CD4-positive, alpha-beta memory T cell (primary cell): Measurements from ENCODE around the gene ADO. TPM values are rescaled to one million over a fixed set of nuclear protein-coding genes. Genes with fewer than 3 reads are reported as not detected.

Experiments
- CTCF ChIA-PET: fragments of 350-600 bp; sonication (Branson Sonifier 250); formaldehyde crosslinking; loops from one replicate; lab custom pipeline; 2021; ENCODE audit warnings: inconsistent platforms; ENCODE audit not compliant: partially characterized antibody; lab: Charles Lee
- POLR2A ChIA-PET: fragments of 350-600 bp; sonication (Branson Sonifier 250); formaldehyde crosslinking; loops from one replicate; lab custom pipeline; 2021; ENCODE audit not compliant: partially characterized antibody; lab: Charles Lee
- DNase-seq, 5 donors: peaks; one replicate each; pipeline versions ENCODE4 v3.0.0 to v3.0.0-alpha.2; 2020 to 2022; ENCODE audit warnings: mixed read lengths in 1 of 5
- H3K27ac ChIP-seq: one replicate; pipeline ENCODE4 v1.7.0; 2013; ENCODE audit warnings: low read depth, low read length
- H3K27me3 ChIP-seq: 2 replicates; pipeline ENCODE4 v1.7.0; 2013; ENCODE audit warnings: mild to moderate bottlenecking, low read length, moderate library complexity; ENCODE audit not compliant: insufficient read depth
- H3K36me3 ChIP-seq: 2 replicates; pipeline ENCODE4 v1.7.0; 2013; ENCODE audit warnings: mild to moderate bottlenecking, low read length, moderate library complexity; ENCODE audit not compliant: insufficient read depth
- H3K4me1 ChIP-seq: 2 replicates; pipeline ENCODE4 v1.7.0; 2013; ENCODE audit warnings: mild to moderate bottlenecking, low read length, moderate library complexity; ENCODE audit not compliant: insufficient read depth
- H3K4me3 ChIP-seq, 2 donors: one replicate each; pipeline ENCODE4 v1.7.0; 2013; ENCODE audit warnings: low read length in 2 of 2, mild to moderate bottlenecking in 1 of 2
- H3K9me3 ChIP-seq, 2 donors: one replicate each; pipeline ENCODE4 v1.7.0; 2013; ENCODE audit warnings: low read length in 2 of 2, control low read depth in 1 of 2; ENCODE audit not compliant: control insufficient read depth in 1 of 2
- H3K27ac Mint-ChIP-seq, 7 donors: one replicate each; pipeline ENCODE4 v1.8.0; 2020 to 2021; ENCODE audit warnings: mixed read lengths in 7 of 7, mild to moderate bottlenecking in 6 of 7, inconsistent platforms in 3 of 7, moderate library complexity in 3 of 7
- H3K27me3 Mint-ChIP-seq, 2 donors: one replicate each; pipeline ENCODE4 v1.8.0; 2020 to 2021; ENCODE audit warnings: mixed read lengths in 2 of 2
- H3K36me3 Mint-ChIP-seq, 2 donors: one replicate each; pipeline ENCODE4 v1.8.0; 2020 to 2021; ENCODE audit warnings: mixed read lengths in 2 of 2, inconsistent platforms in 1 of 2, mild to moderate bottlenecking in 1 of 2
- H3K4me1 Mint-ChIP-seq, 4 donors: one replicate each; pipeline ENCODE4 v1.8.0; 2020 to 2021; ENCODE audit warnings: mixed read lengths in 4 of 4, mild to moderate bottlenecking in 1 of 4
- H3K4me3 Mint-ChIP-seq, 8 donors: one replicate each; pipeline ENCODE4 v1.8.0; 2020 to 2021; ENCODE audit warnings: mixed read lengths in 8 of 8, mild to moderate bottlenecking in 7 of 8, moderate library complexity in 6 of 8, inconsistent platforms in 3 of 8
- H3K9me3 Mint-ChIP-seq, 8 donors: one replicate each; pipeline ENCODE4 v1.8.0; 2020 to 2021; ENCODE audit warnings: mixed read lengths in 8 of 8, mild to moderate bottlenecking in 5 of 8, inconsistent platforms in 3 of 8, moderate library complexity in 1 of 8
- intact Hi-C: fragments of 100-400 bp; cut with micrococcal nuclease; formaldehyde crosslinking; loops from one replicate; pipeline ENCODE4 v1.15.1; 2023
- polyA plus RNA-seq, 2 donors: library from polyadenylated mRNA; unstranded; fragments of 300-500 nt; fragmentation: Illumina TruSeq; gene quantifications; one replicate each; pipeline ENCODE4 v1.2.3, GENCODE V29; 2021
- total RNA-seq, 2 experiments: library from RNA; stranded (reverse); gene quantifications; one replicate each; pipeline ENCODE4 v1.2.3, GENCODE V29; 2021

The ADO gene
- total and polyA plus RNA-seq, 4 experiments from 2014 or later: 1.00 to 19.1 (median 11.7) TPM

DNA sequence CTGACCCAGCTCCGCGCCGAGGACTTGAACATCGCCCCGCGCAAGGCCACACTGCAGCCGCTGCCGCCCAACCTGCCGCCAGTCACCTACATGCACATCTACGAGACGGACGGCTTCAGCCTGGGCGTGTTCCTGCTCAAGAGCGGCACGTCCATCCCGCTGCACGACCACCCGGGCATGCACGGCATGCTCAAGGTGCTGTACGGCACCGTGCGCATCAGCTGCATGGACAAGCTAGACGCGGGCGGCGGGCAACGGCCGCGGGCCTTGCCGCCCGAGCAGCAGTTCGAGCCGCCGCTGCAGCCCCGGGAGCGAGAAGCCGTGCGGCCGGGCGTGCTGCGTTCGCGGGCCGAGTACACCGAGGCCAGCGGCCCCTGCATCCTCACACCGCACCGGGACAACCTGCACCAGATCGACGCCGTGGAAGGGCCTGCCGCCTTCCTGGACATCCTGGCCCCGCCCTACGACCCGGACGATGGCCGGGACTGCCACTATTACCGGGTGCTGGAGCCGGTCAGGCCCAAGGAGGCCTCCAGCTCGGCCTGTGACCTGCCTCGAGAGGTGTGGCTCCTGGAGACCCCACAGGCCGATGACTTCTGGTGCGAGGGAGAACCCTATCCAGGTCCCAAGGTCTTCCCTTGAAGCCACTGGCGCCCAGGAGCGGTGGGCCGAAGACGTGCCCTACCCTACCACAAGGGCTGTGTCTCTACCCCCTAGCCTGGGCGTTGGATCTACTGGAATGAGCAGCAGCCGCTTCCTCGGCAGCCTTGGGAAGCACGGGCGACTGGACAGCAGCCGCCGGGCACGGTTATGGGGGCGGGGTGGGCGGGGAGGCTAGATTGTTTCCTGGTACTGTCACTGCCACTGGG, 945 bp downstream of the ADO start:
- H3K4me3 ChIP-seq: peak overlapping the region; percentile 60 to 88
- peaks cover 35% of the 10 kb centered on the region for H3K4me1 ChIP-seq
- peaks cover 13 to 25% of the 10 kb centered on the region in 2 donors for H3K36me3 Mint-ChIP-seq
- H3K9me3 ChIP-seq: no peaks in the 10 kb centered on the region
- H3K27ac Mint-ChIP-seq: peak overlapping the region; percentile 73 to 96 (median 91)
- H3K4me1 Mint-ChIP-seq: peaks cover 22 to 47% (median 35%) of the 10 kb centered on the region in 4 donors
- no peaks in the 10 kb centered on the region for H3K27me3 ChIP-seq
- ChIA-PET CTCF (interaction anchor here (0.9 to 4.5 kb wide), 6 partner anchors 11 to 168 kb away, joined by 3 to 45 read pairs (median 8); partner anchors contain the start of gene EGR2), POLR2A (interaction anchor here (0.7 to 6.7 kb wide), 12 partner anchors 11 to 904 kb away, joined by 3 to 109 read pairs (median 6); partner anchors contain the start of genes ARID5B, EGR2 and NRBF2)
- H3K36me3 ChIP-seq: no peaks in the 10 kb centered on the region
- no peaks in the 10 kb centered on the region for H3K27me3 Mint-ChIP-seq
- intact Hi-C loops: no loop called here
- no peak for DNase-seq
- peak overlapping the region; percentile 83 for H3K27ac ChIP-seq
- peak overlapping the region; percentile 89 to 96 (median 91) for H3K4me3 Mint-ChIP-seq
- H3K9me3 Mint-ChIP-seq: no peaks in the 10 kb centered on the region

DNA sequence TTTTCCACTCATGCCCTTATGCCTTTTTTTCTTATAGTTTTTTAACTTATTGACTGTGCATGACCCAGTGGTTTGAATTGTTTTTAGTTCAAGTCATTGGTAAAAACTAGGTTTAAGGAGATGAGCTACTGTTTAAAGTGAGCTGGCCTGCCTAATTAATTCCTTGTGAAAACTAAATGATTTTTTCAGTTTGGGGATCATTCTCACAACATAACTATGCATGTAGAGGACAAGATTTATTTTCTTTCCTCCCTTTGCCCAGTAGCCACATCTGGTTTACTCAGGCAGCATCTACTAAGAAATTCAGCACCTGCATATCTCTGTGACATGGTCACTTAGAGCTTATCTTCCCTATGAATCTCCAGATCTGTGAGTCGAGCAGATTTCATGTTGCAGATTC, 1.7 kb downstream of the ADO start:
- H3K4me3 Mint-ChIP-seq: peak overlapping the region; percentile 77 to 96 (median 91)

DNA sequence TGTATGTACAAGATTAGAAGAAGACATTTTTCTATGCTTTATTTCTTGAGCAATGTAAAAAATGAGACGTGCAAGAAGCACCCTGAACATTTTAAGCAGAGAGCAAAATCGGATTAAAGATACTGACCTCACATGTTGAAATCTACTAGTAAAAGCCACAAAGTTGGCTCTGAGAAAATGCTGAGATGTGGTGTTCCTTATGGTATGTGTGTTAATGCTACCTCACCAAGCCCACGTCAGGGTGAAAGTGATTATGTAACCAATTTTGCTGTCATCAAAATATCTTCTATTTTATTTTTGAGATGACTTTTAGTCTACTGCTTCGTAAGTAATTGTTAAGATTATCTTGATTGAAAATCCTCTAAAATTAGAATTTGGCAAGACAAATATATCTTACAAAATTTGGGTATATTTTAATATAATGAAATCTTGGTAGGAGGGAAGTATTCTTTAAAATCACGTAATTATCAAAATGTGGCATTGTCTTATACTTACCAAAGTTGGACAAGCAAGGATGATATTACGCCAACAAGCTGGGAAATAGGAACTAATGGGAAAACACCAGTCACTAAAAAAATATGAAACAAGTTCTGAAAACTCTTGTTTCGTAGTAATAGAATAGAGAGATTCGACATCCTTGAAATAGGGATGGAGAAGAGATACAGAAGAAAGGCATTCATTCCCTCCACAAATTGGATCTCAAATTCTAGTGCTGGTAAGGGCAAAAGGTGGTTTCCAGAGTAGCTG, 5.8 kb downstream of the ADO start:
- ChIA-PET POLR2A (no interaction called here), CTCF (interaction anchor here (1.0 to 4.5 kb wide), 2 partner anchors 8 to 372 kb away, joined by 3 to 43 read pairs; partner anchors contain the start of gene EGR2)
- no peak overlapping the region for H3K4me3 Mint-ChIP-seq
- intact Hi-C loops: loop anchor here (10.0 kb wide), 1 partner anchor 286 kb away; no protein-coding TSS in a partner anchor
- peaks cover 4 to 5% of the 10 kb centered on the region in 2 donors for H3K27me3 Mint-ChIP-seq
- H3K9me3 ChIP-seq: no peaks in the 10 kb centered on the region
- H3K4me1 ChIP-seq: peaks cover 57% of the 10 kb centered on the region
- peaks cover 39 to 75% (median 52%) of the 10 kb centered on the region in 4 donors for H3K4me1 Mint-ChIP-seq
- no peak overlapping the region for H3K4me3 ChIP-seq
- peak overlapping the region in 2 of 7 donors; percentile 56 to 61 for H3K27ac Mint-ChIP-seq
- H3K9me3 Mint-ChIP-seq: no peaks in the 10 kb centered on the region
- H3K36me3 ChIP-seq: no peaks in the 10 kb centered on the region
- H3K27me3 ChIP-seq: peaks cover 8% of the 10 kb centered on the region
- peaks cover 13 to 19% of the 10 kb centered on the region in 2 donors for H3K36me3 Mint-ChIP-seq
- H3K27ac ChIP-seq: no peak overlapping the region
- no peak for DNase-seq

More for the DNA sequence above, 1.7 kb downstream of the ADO start:
- Mint-ChIP-seq H3K27me3 (no peaks in the 10 kb centered on the region), H3K9me3 (no peaks in the 10 kb centered on the region), H3K27ac (peak overlapping the region; percentile 47 to 96 (median 75)), H3K36me3 (peaks cover 13 to 25% of the 10 kb centered on the region in 2 donors), H3K4me1 (peaks cover 27 to 55% (median 39%) of the 10 kb centered on the region in 4 donors)
- Histone ChIP-seq H3K27ac (no peak overlapping the region), H3K9me3 (no peaks in the 10 kb centered on the region), H3K4me3 (no peak overlapping the region), H3K27me3 (no peaks in the 10 kb centered on the region), H3K4me1 (peaks cover 41% of the 10 kb centered on the region), H3K36me3 (no peaks in the 10 kb centered on the region)
- intact Hi-C loops: no loop called here
- no peak for DNase-seq
- CTCF ChIA-PET: interaction anchor here (0.8 to 4.5 kb wide), 5 partner anchors 12 to 196 kb away, joined by 3 to 43 read pairs (median 3); partner anchors contain the start of gene EGR2
- POLR2A ChIA-PET: interaction anchor here (2.9 to 6.7 kb wide), 4 partner anchors 10 to 169 kb away, joined by 26 to 109 read pairs (median 31); partner anchors contain the start of gene EGR2

GRCh38 chr10:62811159-62811875, 6.8 kb downstream of the ADO start:
- no peak overlapping the region for H3K4me3 ChIP-seq
- peaks cover 9 to 19% of the 10 kb centered on the region in 2 donors for H3K36me3 Mint-ChIP-seq
- peaks cover 6 to 7% of the 10 kb centered on the region in 2 donors for H3K27me3 Mint-ChIP-seq
- peak in 1 of 5 donors; percentile 64 for DNase-seq
- H3K9me3 ChIP-seq: no peaks in the 10 kb centered on the region
- H3K4me1 Mint-ChIP-seq: peaks cover 41 to 77% (median 55%) of the 10 kb centered on the region in 4 donors
- H3K36me3 ChIP-seq: no peaks in the 10 kb centered on the region
- intact Hi-C loops: loop anchor here (10.0 kb wide), 1 partner anchor 287 kb away; no protein-coding TSS in a partner anchor
- ChIA-PET CTCF (interaction anchor here (1.0 to 1.4 kb wide), 2 partner anchors 9 to 373 kb away, joined by 3 read pairs; no protein-coding TSS in a partner anchor), POLR2A (interaction anchor here (0.9 kb wide), 1 partner anchor 78 kb away, joined by 3 read pairs; no protein-coding TSS in a partner anchor)
- H3K4me3 Mint-ChIP-seq: peak overlapping the region in 2 of 8 donors; percentile 28 to 77
- peak overlapping the region in 5 of 7 donors; percentile 4 to 61 (median 56) for H3K27ac Mint-ChIP-seq
- peaks cover 8% of the 10 kb centered on the region for H3K27me3 ChIP-seq
- peaks cover 61% of the 10 kb centered on the region for H3K4me1 ChIP-seq
- no peak overlapping the region for H3K27ac ChIP-seq
- no peaks in the 10 kb centered on the region for H3K9me3 Mint-ChIP-seq

DNA sequence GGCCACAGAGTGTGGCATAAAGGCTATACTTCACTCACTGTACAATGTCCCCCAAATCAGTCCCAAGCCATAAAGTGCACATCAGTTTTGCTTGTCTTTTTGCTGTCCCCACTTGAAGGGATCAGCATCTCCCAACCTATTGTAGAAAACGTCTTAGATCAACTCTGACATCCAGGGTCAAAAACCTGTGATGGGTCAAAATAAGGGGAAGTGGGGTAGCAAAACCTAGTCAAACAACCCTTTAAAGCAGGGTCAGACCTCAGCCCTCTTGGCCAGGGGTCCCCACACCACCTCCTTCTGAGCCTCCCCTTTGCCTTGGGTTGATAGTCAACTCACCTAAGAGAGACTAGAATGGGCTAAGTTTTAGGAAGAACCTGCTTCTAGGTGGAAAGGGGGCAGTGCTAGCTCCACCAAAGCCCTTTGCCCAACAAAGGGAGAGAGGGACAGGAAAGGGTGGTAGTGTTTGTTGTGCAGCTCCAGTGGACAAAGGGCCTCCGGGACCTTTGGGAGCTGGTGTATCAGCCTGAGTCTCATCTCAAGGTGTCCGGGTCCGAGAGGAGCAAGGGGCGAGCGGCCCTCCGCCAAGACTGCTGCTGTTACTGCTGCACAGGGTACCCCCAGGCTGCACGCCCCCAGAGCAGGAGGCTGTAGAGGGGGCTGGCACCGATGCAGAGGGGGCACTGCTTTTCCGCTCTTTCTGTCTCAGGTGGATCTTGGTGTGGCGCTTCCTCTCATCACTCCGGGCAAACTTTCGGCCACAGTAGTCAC, 8.3 kb downstream of the ADO start:
- ChIA-PET POLR2A (no interaction called here), CTCF (no interaction called here)
- no peaks in the 10 kb centered on the region for H3K9me3 ChIP-seq
- H3K4me1 ChIP-seq: peaks cover 46% of the 10 kb centered on the region
- Mint-ChIP-seq H3K27ac (peak overlapping the region in 3 of 7 donors; percentile 29 to 58 (median 41)), H3K4me3 (peak overlapping the region in 2 of 8 donors; percentile 32 to 34), H3K36me3 (peaks cover 7 to 19% of the 10 kb centered on the region in 2 donors), H3K27me3 (peaks cover 8 to 11% of the 10 kb centered on the region in 2 donors), H3K4me1 (peaks cover 33 to 75% (median 49%) of the 10 kb centered on the region in 4 donors), H3K9me3 (no peaks in the 10 kb centered on the region)
- no peak for DNase-seq
- H3K27ac ChIP-seq: no peak overlapping the region
- intact Hi-C loops: loop anchor here (10.0 kb wide), 1 partner anchor 288 kb away; no protein-coding TSS in a partner anchor
- no peak overlapping the region for H3K4me3 ChIP-seq
- no peaks in the 10 kb centered on the region for H3K36me3 ChIP-seq
- peaks cover 8% of the 10 kb centered on the region for H3K27me3 ChIP-seq

DNA sequence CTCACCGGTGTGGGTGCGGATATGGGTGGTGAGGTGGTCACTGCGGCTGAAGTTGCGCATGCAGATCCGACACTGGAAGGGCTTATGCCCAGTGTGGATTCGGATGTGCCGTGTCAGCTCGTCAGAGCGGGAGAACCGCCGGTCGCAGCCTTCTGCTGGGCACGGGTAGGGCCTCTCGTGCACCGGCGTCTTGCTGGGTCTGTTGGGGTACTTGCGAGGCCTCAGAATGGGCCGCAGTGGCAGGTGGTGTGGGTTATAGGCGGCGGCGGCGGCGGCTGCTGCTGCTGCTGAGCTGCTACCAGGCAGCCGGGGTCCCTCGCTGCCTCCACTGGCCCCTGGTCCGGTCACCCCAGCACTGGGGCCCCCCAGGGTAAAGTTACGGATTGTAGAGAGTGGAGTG, 8.9 kb downstream of the ADO start:
- Mint-ChIP-seq H3K27me3 (peaks cover 10 to 13% of the 10 kb centered on the region in 2 donors), H3K27ac (peak overlapping the region in 3 of 7 donors; percentile 29 to 58 (median 41)), H3K4me3 (peak overlapping the region in 3 of 8 donors; percentile 31 to 95 (median 79)), H3K4me1 (peaks cover 31 to 74% (median 47%) of the 10 kb centered on the region in 4 donors), H3K36me3 (peaks cover 4 to 15% of the 10 kb centered on the region in 2 donors), H3K9me3 (no peaks in the 10 kb centered on the region)
- no peak overlapping the region for H3K27ac ChIP-seq
- POLR2A ChIA-PET: no interaction called here
- no peak for DNase-seq
- peaks cover 8% of the 10 kb centered on the region for H3K27me3 ChIP-seq
- no peaks in the 10 kb centered on the region for H3K9me3 ChIP-seq
- no peak overlapping the region for H3K4me3 ChIP-seq
- H3K4me1 ChIP-seq: peaks cover 45% of the 10 kb centered on the region
- CTCF ChIA-PET: no interaction called here
- intact Hi-C loops: loop anchor here (10.0 kb wide), 1 partner anchor 289 kb away; no protein-coding TSS in a partner anchor
- no peaks in the 10 kb centered on the region for H3K36me3 ChIP-seq
